HCT116 (cell line): Measurements from ENCODE around the gene PRKG1. TPM values are rescaled to one million over a fixed set of nuclear protein-coding genes. Genes with fewer than 3 reads are reported as not detected.

Experiments
- ATAC-seq: fragments of 200-7000 bp; cut with Tn5 transposase; 2 replicates; pipeline ENCODE4 v1.9.1; 2020; ENCODE audit warnings: mild to moderate bottlenecking, moderate library complexity
- BruUV-seq: library from RNA; stranded (reverse); fragments of 400-500 nt; replicated peaks from 2 replicates; lab custom pipeline; 2021; lab: Mats Ljungman, UMichigan
- CTCF ChIA-PET: fragments of 300-600 bp; sonication (Branson Sonifier 250); formaldehyde crosslinking; loops from one replicate; lab custom pipeline; 2021; ENCODE audit warnings: antibody characterized with exemption; lab: Charles Lee
- POLR2A ChIA-PET: fragments of 300-600, 350-600 bp; sonication (Branson Sonifier 250); formaldehyde crosslinking; loops from one replicate; lab custom pipeline; 2021; ENCODE audit warnings: antibody characterized with exemption; lab: Charles Lee
- RAD21 ChIA-PET, 2 experiments: fragments of 300-600 bp; sonication (Branson Sonifier 250); formaldehyde crosslinking; loops; one replicate each; lab custom pipeline; 2023; ENCODE audit warnings: low total read pairs in 2 of 2; ENCODE audit not compliant: uncharacterized antibody in 2 of 2, unreplicated experiment in 2 of 2, low non-redundant PET in 1 of 2; lab: Charles Lee
- DNase-seq: peaks from one replicate; pipeline ENCODE4 v3.0.0-alpha.2; 2010; ENCODE audit warnings: low read depth, low spot score
- H2AFZ ChIP-seq: fragments of 200-600 bp; shearing (Covaris generic), sonication (generic); 2 replicates; pipeline ENCODE4 v1.6.1; 2017; ENCODE audit warnings: low read depth, mixed run types, mixed read lengths, antibody characterized with exemption, low read length; ENCODE audit not compliant: poor library complexity, severe bottlenecking
- H3K27ac ChIP-seq: 2 replicates; pipeline ENCODE4 v1.5.1; 2012; ENCODE audit warnings: low read depth, low read length
- H3K27me3 ChIP-seq: fragments of 200-600 bp; sonication (generic); 2 replicates; pipeline ENCODE4 v1.6.1; 2016; ENCODE audit warnings: mixed run types, low read length, mixed read lengths; ENCODE audit not compliant: insufficient read depth
- H3K36me3 ChIP-seq, 2 experiments: fragments of 200-500 bp in 1 of 2; fragments of 200-600 bp in 1 of 2; sonication (Bioruptor generic) in 1 of 2; sonication (generic) in 1 of 2; 2 replicates each; pipeline versions ENCODE4 v1.5.1 to v1.6.1; 2014 to 2016; ENCODE audit warnings: low read length in 2 of 2, inconsistent platforms in 1 of 2, mixed read lengths in 1 of 2, mixed run types in 1 of 2; ENCODE audit not compliant: insufficient read depth in 2 of 2, control insufficient read depth in 1 of 2
- H3K4me1 ChIP-seq, 2 experiments: fragments of 200-600 bp in 1 of 2; sonication (generic) in 1 of 2; 2 replicates each; pipeline versions ENCODE4 v1.5.1 to v1.6.1; 2012 to 2017; ENCODE audit warnings: low read length in 2 of 2, inconsistent platforms in 1 of 2, mild to moderate bottlenecking in 1 of 2, mixed read lengths in 1 of 2, mixed run types in 1 of 2, moderate library complexity in 1 of 2; ENCODE audit not compliant: insufficient read depth in 2 of 2, control insufficient read depth in 1 of 2
- H3K4me2 ChIP-seq: fragments of 200-600 bp; sonication (generic); 2 replicates; pipeline ENCODE4 v1.6.1; 2017; ENCODE audit warnings: mixed run types, low read length, mixed read lengths
- H3K4me3 ChIP-seq, 2 experiments: fragments of 200-600 bp in 1 of 2; sonication (generic) in 1 of 2; replicated peaks in 1 of 2; 2 replicates each; pipeline ENCODE4 v1.5.1; 2011 to 2016; ENCODE audit warnings: low read length in 2 of 2, control low read depth in 1 of 2, low read depth in 1 of 2, mild to moderate bottlenecking in 1 of 2, mixed read lengths in 1 of 2, mixed run types in 1 of 2
- H3K79me2 ChIP-seq: fragments of 200-600 bp; sonication (generic); 2 replicates; pipeline ENCODE4 v1.6.1; 2017; ENCODE audit warnings: mild to moderate bottlenecking, mixed run types, low read length, moderate library complexity, mixed read lengths; ENCODE audit not compliant: insufficient read depth
- H3K9ac ChIP-seq: fragments of 200-600 bp; sonication (generic); 2 replicates; pipeline ENCODE4 v1.6.1; 2016; ENCODE audit warnings: low read length, mixed read lengths
- H3K9me2 ChIP-seq: fragments of 200-600 bp; sonication (generic), shearing (Covaris generic); 2 replicates; pipeline ENCODE4 v1.6.1; 2017; ENCODE audit warnings: mixed run types, mild to moderate bottlenecking, moderate library complexity; ENCODE audit not compliant: insufficient read depth
- H3K9me3 ChIP-seq, 2 experiments: fragments of 200-500 bp in 1 of 2; fragments of 200-600 bp in 1 of 2; sonication (Bioruptor generic) in 1 of 2; sonication (generic) in 1 of 2; 2 replicates each; pipeline ENCODE4 v1.6.1; 2014 to 2017; ENCODE audit warnings: low read length in 2 of 2, mixed read lengths in 2 of 2, inconsistent platforms in 1 of 2, low read depth in 1 of 2, mild to moderate bottlenecking in 1 of 2, mixed run types in 1 of 2, moderate library complexity in 1 of 2; ENCODE audit not compliant: control insufficient read depth in 1 of 2, insufficient read depth in 1 of 2
- H4K20me1 ChIP-seq: fragments of 200-600 bp; sonication (generic), shearing (Covaris generic); 2 replicates; pipeline ENCODE4 v1.6.1; 2017; ENCODE audit warnings: mixed run types, mild to moderate bottlenecking, moderate library complexity; ENCODE audit not compliant: insufficient read depth
- CBX3 ChIP-seq: IDR thresholded peaks from 2 replicates; pipeline ENCODE4 v1.6.1; 2012; ENCODE audit warnings: low read depth
- CEBPB ChIP-seq: IDR thresholded peaks from 2 replicates; pipeline ENCODE4 v1.6.1; 2012; ENCODE audit warnings: low read depth
- EGR1 ChIP-seq: IDR thresholded peaks from 2 replicates; pipeline ENCODE4 v1.6.1; 2012; ENCODE audit warnings: low read depth
- ELF1 ChIP-seq: IDR thresholded peaks from 2 replicates; pipeline ENCODE4 v1.6.1; 2012; ENCODE audit warnings: low read depth, borderline replicate concordance
- EZH2phosphoT487 ChIP-seq: fragments of 200-600 bp; IDR thresholded peaks from 2 replicates; pipeline ENCODE4 v1.6.1; 2018; ENCODE audit warnings: antibody characterized with exemption, borderline replicate concordance
- FOSL1 ChIP-seq: IDR thresholded peaks from 2 replicates; pipeline ENCODE4 v1.6.1; 2012; ENCODE audit warnings: low read depth
- JUND ChIP-seq: IDR thresholded peaks from 2 replicates; pipeline ENCODE4 v1.6.1; 2012
- MAX ChIP-seq: IDR thresholded peaks from 2 replicates; pipeline ENCODE4 v1.6.1; 2012
- POLR2A ChIP-seq: IDR thresholded peaks from 2 replicates; pipeline ENCODE4 v1.7.0; 2011; ENCODE audit warnings: borderline replicate concordance; ENCODE audit not compliant: insufficient read depth, insufficient read length; ENCODE audit errors: extremely low read depth
- POLR2AphosphoS5 ChIP-seq: IDR thresholded peaks from 2 replicates; pipeline ENCODE4 v1.6.1; 2011; ENCODE audit warnings: mild to moderate bottlenecking, low read depth, low read length, moderate library complexity
- RAD21 ChIP-seq: IDR thresholded peaks from 2 replicates; pipeline ENCODE4 v1.6.1; 2012; ENCODE audit warnings: low read depth, mild to moderate bottlenecking
- SIN3A ChIP-seq: IDR thresholded peaks from 2 replicates; pipeline ENCODE4 v1.6.1; 2012; ENCODE audit warnings: low read depth
- SRF ChIP-seq: IDR thresholded peaks from 2 replicates; pipeline ENCODE4 v1.6.1; 2012; ENCODE audit warnings: low read depth
- TCF7L2 ChIP-seq: IDR thresholded peaks from 2 replicates; pipeline ENCODE4 v1.7.0; 2011; ENCODE audit warnings: borderline replicate concordance, inconsistent platforms; ENCODE audit not compliant: insufficient read depth, insufficient read length; ENCODE audit errors: extremely low read depth
- YY1 ChIP-seq: IDR thresholded peaks from 2 replicates; pipeline ENCODE4 v1.6.1; 2011; ENCODE audit warnings: low read length, low read depth, moderate library complexity, mild to moderate bottlenecking; ENCODE audit not compliant: insufficient replicate concordance; ENCODE audit errors: extremely low read depth
- ZFX ChIP-seq: fragments of 450-650 bp; IDR thresholded peaks from 2 replicates; pipeline ENCODE4 v1.6.1; 2017
- ZNF274 ChIP-seq: fragments of 200-500 bp; sonication (Bioruptor generic); IDR thresholded peaks from 2 replicates; pipeline ENCODE4 v1.6.1; 2014; ENCODE audit warnings: mild to moderate bottlenecking, low read depth, low read length, inconsistent platforms
- intact Hi-C: fragments of 100-400 bp; cut with micrococcal nuclease; formaldehyde crosslinking; loops from 2 replicates; pipeline ENCODE4 v1.10.0; 2022
- total RNA-seq: library from RNA; stranded (reverse); gene quantifications from one replicate; pipeline ENCODE4 v1.2.1, GENCODE V29; 2021; ENCODE audit not compliant: unreplicated experiment
- TF ChIP-seq, protein P1 (sequence below): IDR thresholded peaks from 2 replicates; pipeline ENCODE4 v1.6.1; 2011; ENCODE audit warnings: mild to moderate bottlenecking, low read length, moderate library complexity; ENCODE audit not compliant: insufficient replicate concordance; ENCODE audit errors: extremely low read depth
- TF ChIP-seq, protein P2 (sequence below): IDR thresholded peaks from 2 replicates; pipeline ENCODE4 v1.6.1; 2012

PRKG1 gene
- total RNA-seq, 1 experiment from 2014 or later: 1.4 TPM

GRCh38 chr10:51766423-51767102 is 692.3 kb downstream of the PRKG1 start:
- Histone ChIP-seq H3K36me3 (no peaks in the 10 kb centered on the region), H3K27ac (no peak overlapping the region), H3K9me3 (no peaks in the 10 kb centered on the region), H3K9me2 (no peaks in the 10 kb centered on the region), H3K4me3 (no peak overlapping the region), H3K4me2 (no peak overlapping the region), H3K27me3 (no peaks in the 10 kb centered on the region), H3K4me1 (no peaks in the 10 kb centered on the region), H3K79me2 (no peaks in the 10 kb centered on the region), H3K9ac (no peak overlapping the region), H2AFZ (no peak overlapping the region), H4K20me1 (no peaks in the 10 kb centered on the region)
- TF ChIP-seq JUND (no peak), CEBPB (no peak), POLR2AphosphoS5 (no peak), RAD21 (no peak), YY1 (no peak), SIN3A (no peak), POLR2A (no peak)
- ChIA-PET CTCF (no interaction called here), POLR2A (no interaction called here), RAD21 (no interaction called here)
- DNase-seq (no peak), ATAC-seq (no peak)
- no TSS peak for BruUV-seq
- intact Hi-C loops: no loop called here

- Histone ChIP-seq H4K20me1 (no peaks in the 10 kb centered on the region), H3K27ac (no peak overlapping the region), H3K36me3 (no peaks in the 10 kb centered on the region), H2AFZ (no peak overlapping the region), H3K4me2 (no peak overlapping the region), H3K9ac (no peak overlapping the region), H3K4me3 (no peak overlapping the region), H3K4me1 (no peaks in the 10 kb centered on the region), H3K9me2 (no peaks in the 10 kb centered on the region), H3K27me3 (no peaks in the 10 kb centered on the region), H3K79me2 (no peaks in the 10 kb centered on the region), H3K9me3 (no peaks in the 10 kb centered on the region)
- ChIA-PET RAD21 (no interaction called here), CTCF (no interaction called here), POLR2A (no interaction called here)
- ATAC-seq: no peak
- BruUV-seq: no TSS peak
- DNase-seq: no peak
- intact Hi-C loops: no loop called here
- no peak for TF ChIP-seq YY1
- TF ChIP-seq CBX3: no peak
- no peak for TF ChIP-seq FOSL1
- no peak for TF ChIP-seq MAX
- no peak for TF ChIP-seq ELF1
- no peak for TF ChIP-seq POLR2A
- no peak for TF ChIP-seq EGR1
- no peak for TF ChIP-seq SRF
- TF ChIP-seq, protein P1, sequence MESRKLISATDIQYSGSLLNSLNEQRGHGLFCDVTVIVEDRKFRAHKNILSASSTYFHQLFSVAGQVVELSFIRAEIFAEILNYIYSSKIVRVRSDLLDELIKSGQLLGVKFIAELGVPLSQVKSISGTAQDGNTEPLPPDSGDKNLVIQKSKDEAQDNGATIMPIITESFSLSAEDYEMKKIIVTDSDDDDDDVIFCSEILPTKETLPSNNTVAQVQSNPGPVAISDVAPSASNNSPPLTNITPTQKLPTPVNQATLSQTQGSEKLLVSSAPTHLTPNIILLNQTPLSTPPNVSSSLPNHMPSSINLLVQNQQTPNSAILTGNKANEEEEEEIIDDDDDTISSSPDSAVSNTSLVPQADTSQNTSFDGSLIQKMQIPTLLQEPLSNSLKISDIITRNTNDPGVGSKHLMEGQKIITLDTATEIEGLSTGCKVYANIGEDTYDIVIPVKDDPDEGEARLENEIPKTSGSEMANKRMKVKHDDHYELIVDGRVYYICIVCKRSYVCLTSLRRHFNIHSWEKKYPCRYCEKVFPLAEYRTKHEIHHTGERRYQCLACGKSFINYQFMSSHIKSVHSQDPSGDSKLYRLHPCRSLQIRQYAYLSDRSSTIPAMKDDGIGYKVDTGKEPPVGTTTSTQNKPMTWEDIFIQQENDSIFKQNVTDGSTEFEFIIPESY: no peak
- TF ChIP-seq JUND: no peak
- TF ChIP-seq, protein P2, sequence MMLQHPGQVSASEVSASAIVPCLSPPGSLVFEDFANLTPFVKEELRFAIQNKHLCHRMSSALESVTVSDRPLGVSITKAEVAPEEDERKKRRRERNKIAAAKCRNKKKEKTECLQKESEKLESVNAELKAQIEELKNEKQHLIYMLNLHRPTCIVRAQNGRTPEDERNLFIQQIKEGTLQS: no peak
- TF ChIP-seq ZNF274: no peak
- no peak for TF ChIP-seq ZFX
- TF ChIP-seq EZH2phosphoT487: no peak
- no peak for TF ChIP-seq TCF7L2
These were observed 692.9 kb downstream of the PRKG1 start for GRCh38 chr10:51767103-51767763.
